CD4-positive, alpha-beta T cell treated with Interleukin-1 beta for 1 hour (primary cell): ENCODE measurements around the gene DISP2.

Experiments
- DNase-seq, 2 donors: peaks; one replicate each; pipeline ENCODE4 v3.0.0-alpha.2; 2020 to 2022

Gene DISP2

DNA sequence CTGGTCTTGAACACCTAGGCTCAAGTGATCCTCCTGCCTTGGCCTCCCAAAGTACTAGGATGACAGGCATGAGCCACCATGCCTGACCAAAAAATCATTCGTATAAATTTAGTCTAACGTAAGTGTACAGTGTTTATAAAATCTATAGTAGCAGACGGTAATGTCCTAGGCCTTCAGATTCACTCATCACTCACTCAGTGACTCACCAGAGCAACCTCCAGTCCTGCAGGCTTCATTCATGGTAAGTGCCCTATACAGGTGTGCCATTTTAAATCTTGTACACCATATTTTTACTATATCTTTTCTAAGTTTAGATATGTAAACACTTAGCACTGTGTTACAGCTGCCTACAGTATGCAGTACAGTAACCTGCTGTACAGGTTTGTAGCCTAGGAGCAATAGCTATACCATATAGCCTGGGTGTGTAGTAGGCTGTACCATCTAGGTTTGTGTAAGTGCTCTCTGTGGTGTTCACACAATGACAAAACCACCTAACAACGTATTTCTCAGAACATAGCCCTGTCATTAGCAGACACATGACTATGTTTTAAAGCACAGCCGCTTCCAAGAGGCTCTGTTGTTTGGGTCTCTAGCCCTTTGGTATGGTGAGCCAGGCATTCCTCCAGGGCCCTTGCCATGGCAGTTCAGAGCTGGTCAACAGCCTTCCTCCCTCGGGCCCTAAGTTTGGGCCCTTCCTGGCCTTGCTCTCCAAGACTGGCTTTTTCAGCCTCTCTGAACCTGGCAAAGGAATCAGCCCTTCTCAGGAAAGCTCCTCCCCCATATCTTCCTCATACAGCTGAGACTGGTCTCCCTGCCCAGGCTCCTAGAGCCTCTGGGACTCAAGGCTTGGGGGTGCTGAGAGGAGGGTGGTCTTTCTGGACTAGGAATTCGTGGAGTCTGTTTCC is 15.4 kb upstream of the DISP2 start:
- no peak for DNase-seq

DNA sequence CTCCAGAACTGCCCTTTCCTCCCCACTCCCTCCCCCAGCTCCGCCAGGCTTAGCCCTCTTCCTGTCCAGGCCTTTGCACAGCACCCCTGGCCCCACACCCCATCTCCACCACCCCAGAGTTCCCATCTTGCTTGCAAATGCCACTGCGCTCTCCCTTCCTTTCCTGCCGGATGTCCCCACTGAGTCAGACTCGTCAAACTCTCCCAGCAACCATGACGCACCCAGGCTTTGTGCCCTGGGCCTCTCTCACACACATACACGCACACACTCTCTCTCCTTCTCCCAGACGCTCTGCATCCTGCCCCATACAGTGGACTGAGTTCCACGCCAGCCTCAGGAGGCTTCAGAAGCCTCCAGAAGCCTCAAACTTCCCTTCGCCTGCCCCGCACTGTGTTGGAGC is 14.5 kb upstream of the DISP2 start:
- peak in 1 of 2 donors; percentile 17 for DNase-seq

DNA sequence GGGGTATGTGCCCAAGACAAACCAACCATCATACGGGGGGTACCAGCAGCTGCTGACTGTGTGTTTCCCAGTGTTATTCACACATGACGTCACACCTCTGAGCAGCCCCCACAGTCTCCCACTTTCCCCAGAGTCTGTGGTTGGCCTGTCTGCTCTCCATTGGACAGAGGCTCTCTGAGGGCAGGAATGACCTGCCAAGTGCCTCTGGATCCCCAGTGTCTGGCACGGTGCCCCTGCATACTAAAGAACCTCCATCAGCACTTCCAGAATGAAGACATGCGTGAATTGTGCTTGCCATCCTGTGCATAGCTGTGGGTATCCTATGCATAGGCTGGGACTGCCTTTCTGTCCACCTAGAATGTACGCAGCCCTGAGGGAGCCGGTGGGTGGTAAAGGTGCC is 13.8 kb upstream of the DISP2 start:
- DNase-seq = no peak

DNA sequence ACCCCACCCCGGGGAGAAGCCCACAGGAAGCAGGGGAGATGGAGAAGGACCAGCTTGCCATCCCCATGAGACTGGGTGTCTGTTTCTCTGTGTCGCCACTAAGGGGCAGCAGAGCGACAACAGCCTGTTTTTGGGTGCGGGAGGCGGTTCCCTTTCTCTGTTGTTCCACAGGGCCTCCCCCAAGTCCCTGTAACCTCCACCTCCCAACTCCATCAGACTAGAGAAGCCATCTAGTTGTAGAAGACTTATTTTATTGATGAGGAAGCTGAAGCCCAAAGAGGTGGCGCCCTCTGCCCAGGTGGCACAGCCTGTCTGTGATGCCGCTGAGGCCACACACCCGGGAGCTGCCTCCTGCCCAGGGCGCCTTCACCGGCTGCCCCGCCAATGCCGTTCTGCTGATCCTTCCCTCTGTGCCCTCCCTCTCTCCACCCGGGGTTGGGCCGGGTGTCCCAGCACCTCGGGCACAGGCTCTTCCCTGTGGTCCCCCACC is 13.3 kb upstream of the DISP2 start:
- DNase-seq = peak; percentile 76 to 79

DNA sequence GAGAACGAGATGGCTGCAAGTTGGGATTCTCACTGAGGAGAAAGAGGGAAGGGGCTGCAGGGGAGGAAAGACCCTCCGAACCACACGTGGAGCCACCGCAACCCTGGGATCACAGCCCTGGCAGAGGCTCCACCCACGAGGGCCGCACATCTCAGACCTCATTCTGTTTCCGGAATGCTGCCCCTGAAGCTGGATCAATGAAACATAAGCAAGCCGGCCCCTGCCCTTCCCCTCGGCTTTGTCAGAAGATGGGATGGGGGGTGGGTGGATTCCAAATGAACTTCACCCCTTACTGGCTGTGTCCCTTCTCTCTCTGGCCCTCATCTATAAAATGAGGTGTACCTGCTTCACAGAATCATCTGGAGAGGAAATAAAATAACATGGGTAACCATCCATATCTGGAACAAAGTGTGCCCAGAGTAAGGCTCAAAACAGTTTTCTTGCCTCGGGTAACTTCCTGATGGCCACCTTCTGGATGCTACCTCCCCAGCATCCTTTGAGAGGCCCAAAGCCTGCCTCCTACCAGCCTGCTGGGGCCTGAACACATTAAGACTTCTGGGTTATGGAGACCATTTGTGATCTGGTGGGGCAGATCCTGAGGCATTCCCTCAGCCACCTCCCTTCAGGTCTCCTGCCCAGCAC is 12.7 kb upstream of the DISP2 start:
- no peak for DNase-seq

DNA sequence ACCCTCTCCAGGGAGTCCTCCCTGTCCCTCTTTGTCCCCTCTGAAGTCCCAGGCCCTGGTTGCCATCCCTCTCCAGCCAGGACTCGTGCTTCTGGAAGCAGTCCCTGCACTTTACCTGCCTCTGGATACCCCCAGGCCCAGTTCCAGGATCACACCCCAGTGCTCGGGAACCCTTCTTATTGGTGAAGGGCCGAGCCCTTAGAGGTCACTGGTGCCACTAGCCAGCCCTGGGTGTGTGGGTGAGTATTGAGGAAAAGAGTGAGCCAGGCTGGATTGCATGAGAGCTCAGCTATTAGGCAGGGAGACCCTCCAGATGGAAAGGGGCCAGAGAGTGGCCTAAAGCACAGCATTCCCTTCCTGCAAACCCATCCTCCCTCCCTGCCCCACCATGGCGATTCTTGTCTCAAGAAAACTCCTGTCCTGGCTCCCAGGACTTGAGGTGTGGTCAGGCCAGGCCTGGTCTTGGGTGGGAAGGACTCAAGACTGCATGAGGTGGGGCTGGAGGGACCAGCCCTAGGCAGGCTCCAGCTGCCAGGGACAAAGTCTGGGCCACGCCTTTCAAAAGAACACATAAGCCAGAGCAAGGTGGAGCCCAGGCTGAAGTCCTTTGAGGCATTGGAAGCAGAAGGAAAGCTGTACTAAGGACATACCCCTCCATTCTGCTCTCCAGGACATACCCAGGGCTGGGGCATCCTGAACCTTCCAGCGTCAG is 12.0 kb upstream of the DISP2 start:
- no peak for DNase-seq

DNA sequence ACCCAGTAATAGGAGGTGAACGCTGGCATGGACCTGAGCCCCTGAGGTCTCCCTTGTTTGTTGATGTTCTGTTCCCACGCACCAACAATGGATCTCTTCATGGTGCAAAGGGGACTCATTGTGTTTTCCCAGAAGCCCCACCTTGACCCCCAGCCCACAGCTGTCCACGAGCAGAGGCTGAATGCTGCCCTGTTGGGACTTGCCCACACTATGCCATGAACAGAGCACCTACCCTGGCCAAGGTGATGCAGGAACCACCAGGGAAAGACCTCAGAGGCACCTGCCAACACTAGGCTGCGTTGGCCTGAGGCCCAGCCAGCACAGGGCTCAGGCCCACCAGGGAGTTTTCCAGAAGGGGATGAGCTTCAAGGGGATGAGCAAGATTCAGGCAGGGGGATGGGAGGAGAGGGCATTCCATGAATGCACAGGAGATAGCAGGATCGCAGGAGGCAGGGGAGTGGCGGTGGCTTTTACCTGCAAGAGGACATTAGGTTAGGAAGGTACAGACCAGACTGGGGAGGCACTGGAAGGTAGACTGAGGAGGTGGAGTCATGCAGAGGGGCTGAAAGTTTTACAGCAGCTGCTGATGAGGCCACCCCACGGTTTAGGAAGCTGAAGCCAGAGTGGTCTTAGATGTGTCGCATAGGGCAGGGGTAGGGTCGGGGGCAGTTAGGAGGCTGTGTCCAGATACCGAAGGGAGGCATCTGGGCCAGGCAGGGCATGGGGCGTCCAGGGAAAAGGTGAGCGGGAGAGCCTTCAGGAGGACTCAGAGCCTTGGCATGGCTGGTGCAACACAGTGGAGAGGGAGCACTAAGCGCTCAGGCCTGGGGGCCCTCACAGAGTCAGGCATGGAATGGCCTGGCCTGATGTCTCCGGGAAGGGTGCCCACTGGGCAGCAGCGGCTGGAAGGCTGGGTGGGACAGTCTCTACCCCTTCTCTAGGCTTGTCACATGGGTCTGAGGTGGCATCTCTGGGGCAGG is 11.2 kb upstream of the DISP2 start:
- DNase-seq = no peak

DNA sequence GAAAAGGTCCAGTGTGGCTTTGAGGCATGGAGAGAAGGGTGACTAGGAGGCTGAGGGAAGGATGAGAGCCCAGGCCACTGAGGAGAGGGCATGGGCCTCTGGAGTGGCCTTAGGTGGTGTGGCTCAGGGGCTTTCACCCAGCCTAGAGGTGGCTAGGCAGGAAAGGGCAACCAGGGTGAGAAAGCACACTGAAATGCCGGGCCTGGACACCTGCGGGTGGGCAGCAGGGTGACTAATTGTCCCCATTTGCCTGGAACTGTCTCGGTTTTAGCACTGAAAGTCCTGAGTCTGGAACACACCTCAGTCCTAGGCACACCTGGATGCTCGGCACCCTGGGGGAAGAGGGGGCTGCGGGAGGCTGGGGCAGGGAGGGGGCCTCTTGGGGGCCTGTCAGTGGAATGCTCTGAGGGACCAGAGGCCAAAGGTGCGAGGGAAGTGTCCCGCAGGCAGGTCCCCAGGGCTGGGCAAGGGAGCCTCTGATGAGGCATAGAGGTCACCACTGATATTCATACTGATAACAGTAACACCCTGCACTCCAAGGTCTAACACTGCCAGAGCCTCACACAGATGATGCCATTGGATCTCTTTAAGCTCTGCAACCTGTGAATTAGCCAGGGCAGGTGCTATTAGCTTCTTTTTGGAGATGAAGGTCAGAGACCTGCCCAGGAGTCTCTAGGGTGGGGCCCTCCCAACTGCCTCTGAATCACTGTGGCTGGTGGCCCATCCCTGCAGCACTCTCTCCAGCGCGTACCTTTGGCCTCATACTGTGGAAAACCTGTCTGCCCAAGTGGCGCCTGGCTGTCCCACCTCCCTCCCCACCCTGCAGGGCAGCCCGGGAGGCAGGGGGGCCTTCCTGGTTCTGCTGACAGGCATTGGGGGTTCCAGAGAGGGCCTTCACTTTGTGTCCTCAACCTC is 10.2 kb upstream of the DISP2 start:
- no peak for DNase-seq

DNA sequence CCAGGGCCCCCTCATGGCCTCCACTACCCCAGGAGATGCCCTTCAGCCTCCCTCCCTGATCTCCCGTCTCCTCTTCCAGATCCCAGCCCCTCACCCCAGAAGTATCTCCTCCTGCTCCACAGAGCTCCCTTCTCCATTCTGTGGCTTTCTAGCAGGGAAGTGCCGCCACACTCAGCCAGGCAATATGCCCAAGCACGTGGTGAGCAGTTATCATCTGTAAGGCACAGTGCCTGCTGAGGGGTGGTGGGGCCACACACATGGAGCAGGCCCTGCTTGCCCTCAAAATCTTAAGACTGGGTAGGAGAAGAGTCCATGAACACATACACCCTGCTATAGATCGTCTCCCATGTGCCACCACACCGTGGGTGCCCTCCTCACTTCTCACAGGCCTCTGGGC is 9.5 kb upstream of the DISP2 start:
- no peak for DNase-seq

DNA sequence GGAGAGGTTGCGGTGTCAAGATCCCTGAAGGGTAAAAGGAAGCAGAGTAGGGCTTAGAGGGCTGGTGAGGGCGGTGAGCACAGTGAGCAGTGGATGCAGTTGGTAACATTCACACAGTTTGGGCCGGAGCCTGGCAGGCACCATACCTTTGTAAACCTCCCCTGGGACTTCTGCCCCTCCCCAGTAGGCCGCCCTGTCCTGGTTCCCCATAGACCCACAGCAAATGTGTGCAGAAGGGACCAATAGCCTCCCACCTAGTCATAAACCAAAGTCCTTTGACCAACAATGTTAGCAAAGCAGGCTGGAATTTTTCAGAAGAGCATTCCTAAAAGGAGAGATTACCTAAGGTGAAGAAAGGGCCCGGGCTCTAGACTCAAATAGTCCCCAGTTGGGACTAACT is 8.9 kb upstream of the DISP2 start:
- DNase-seq = no peak

DNA sequence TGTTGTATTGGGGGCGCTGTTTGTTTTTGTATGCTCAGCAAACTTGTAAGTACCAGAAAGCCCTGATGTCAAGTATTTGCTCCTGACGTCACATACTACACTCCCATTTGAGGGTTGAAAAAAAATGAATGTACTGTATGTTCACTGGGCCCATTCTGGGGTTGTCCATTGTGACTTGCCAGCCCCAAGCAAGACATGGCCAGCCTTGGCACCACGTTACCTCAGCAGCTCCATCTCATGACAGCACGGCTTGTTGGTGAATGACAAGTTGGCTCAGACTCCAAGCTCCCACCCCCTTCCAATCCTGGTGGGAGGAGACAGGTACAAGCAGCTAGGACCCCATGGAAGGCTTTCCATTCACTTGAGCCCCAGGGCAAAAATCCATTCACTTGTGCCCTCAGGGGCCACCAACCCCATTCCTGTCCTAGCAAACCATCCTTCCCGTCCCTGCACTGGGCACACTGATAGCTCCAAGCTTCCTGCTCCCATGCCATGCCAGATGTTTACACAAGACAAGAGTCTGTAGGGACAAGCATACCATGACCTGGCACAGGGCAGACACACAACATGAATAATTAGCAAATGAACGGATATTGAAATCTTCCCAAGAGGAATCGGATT is 5.6 kb upstream of the DISP2 start:
- DNase-seq = no peak

DNA sequence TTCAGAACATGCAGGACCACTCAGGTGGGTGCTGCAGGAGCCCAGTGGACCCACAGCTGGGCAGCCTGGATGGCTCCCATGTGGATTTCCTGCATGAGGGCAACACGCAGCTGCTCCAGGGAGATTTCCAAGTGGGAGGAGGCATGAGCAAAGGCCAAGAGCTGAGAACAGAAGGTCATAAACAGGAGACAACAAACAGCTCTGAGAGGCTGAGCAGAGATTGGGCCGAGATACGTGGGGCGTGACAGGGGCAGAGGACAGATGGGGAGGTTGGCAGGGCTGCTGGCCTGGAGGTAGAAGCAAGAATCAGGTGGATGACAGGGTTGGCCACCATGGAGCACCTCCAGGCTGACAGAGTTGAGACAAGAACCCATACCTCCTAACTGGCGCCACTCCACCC is 4.3 kb upstream of the DISP2 start:
- DNase-seq = no peak

DNA sequence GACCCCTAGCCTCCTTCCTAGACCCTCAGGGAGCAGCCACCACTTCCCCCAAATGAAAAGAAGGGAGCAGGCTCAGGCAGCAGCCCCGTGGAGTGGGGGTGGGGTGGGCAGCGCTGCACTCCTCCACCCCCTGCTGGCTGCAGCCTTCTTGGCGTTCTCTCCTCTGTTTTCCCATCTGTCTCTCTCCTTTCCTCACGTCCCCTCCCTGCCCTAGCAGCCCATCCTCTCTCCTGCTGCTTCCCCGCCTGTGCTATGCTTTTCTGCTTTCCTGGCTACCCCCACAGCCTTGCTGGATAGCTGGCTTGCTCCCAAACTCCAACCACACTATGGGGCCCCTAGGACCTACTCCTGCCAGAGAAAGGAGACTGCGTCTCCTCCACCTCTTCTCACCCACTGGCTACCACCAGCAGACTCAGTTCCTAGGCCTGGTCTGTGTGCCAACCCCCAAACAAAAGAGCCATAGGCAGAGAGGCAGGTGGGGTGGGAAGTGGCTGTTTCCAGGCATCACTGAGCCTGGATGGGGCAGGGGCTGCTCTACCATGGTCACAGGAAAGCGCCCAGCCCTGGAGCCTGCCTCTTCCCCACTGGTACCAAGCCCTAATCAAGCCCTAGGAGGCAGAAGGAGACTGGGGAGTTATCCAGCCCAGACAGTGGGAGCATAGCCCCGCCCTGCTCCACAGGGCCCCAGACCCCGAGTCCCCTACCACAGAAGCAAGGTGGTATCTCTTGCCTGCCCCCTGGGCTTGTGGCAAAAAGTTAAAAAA is 3.4 kb upstream of the DISP2 start:
- DNase-seq = no peak

DNA sequence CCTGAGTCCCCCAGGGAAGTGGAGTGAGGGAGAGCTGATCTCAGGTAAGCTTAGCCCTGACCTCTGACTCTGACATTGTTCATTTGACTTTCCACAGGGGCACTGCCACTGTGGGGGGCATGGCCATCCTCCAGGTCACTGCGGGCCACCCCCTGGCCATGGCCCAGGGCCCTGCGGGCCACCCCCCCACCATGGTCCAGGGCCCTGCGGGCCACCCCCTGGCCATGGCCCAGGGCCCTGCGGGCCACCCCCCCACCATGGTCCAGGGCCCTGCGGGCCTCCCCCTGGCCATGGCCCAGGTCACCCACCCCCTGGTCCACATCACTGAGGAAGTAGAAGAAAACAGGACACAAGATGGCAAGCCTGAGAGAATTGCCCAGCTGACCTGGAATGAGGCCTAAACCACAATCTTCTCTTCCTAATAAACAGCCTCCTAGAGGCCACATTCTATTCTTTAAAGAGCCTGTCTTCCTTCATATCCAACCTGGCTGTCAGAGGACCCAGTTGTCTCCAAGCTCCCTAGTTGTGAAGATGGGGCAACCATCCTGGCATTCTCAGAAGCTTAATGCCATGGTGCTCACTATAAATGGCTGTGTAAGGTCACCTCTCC is 1.9 kb upstream of the DISP2 start:
- DNase-seq = no peak

DNA sequence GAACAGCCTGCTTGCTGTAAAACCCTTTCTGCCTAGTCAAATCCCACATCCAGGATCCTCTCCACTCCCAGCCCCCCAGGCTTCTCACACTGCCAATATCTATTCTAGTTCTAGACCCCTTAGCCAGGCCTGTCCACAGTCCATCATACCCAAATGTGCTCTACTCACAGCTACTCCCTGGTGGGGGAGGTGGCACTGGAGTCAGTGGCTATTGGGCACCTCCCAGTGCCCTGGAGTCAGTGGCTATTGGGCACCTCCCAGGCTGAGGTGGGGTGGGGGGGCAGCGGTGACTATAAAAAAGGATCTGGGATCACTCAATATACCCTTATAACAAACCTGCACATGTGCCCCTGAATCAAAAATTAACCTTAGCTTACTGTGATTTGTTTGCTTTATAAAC is 773 bp upstream of the DISP2 start:
- no peak for DNase-seq

DNA sequence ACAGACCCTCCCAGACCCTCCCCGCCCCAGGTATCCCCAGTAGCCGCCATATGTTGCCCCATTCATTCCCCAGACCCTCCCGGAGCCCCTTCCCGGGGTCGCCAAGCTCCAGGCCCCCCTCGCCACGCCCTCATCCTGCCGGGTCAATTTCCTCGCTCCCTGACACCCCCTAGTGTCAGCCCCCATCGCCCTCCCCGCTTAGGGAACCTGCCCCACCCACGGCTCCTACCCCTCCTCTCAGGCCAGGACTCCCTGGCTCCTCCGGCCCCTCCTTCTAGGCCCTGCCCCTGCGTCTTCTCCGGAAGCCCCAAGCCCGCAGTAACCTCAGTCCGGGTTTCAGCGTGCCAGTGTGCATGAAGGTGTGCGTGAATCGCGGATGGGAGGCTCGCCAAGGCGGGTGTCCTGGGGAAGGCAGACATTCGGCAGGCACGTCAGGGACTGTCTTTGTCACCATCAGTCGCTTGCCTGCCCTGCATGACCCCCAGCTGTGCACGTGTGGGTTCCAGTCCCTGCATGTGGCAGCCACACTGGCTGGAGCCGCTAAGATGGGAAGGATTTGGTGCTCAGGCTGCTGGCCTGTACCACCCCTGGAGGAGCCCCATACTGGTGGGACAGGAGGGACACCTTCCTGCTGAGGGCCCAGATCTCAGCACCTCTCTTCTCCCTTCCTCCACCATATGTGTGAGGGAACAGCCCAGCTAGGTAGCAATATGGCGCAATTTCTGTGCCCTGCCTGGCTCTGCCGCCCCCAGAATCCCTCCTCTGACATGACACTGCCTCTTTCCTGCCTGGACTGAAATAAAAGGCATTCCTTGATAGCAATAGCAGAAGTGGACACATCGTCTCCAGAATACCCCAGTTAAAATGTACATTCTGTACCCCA is 693 bp downstream of the DISP2 start:
- DNase-seq = peak in 1 of 2 donors; percentile 25

DNA sequence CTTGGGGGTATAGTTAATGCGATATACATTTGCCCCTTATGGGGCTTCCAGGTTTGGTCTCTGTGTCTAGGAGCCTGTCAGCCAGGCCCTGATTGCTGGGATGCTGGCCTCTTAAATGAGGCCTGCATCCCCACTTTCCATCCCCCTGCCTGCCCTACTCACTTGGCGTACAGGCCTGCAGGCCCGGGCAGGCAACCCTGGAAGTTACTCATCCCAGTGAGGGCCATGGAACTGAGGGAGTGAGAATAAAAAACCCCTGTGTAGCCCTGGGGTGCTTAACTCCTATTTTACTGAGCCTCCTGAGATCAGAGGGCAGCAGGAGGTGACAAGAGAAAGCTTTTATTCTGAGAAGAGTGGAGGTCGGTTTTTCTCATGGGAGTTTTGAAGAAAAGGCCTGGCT is 2.0 kb downstream of the DISP2 start:
- DNase-seq = no peak

DNA sequence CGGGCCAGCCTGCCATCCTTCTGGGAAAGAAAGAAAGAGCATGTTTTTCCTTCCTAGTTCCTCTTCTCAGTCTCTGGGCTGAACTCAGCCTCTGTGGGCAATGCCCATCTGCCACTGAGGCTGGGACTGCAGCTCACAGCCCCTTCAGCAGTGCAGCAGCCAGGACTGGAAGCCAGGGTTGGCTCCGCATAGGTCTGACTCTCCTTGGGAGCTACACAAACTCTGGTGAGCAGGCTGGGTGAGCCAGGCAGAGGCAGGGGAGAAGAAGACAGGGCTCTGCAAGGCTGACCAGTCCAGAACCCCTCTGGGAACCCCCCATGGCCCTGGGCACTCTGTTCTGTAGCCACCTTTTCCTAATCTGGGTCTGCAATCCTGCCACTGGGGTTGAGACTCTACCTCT is 3.6 kb downstream of the DISP2 start:
- DNase-seq = no peak

DNA sequence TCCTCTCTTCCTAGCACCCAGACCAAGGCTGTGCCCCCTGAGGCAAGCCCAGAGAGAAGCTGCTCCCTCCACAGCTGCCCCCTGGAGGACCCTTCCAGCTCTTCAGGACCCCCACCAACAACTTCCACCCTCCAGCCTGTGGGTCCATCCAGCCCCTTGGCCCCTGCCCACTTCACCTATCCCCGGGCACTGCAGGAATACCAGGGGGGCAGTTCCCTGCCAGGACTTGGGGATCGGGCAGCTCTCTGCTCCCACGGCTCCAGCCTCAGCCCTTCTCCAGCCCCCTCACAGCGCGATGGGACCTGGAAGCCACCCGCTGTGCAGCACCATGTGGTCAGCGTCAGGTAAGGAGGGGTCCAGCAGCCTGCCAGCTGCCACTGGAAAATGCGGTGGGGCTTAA is 5.6 kb downstream of the DISP2 start:
- DNase-seq = no peak
